ENCODE results near the gene HECTD4.
A peak's percentile ranks its signal among the peaks of the same experiment; 100 is the strongest.

HECTD4 gene

DNA sequence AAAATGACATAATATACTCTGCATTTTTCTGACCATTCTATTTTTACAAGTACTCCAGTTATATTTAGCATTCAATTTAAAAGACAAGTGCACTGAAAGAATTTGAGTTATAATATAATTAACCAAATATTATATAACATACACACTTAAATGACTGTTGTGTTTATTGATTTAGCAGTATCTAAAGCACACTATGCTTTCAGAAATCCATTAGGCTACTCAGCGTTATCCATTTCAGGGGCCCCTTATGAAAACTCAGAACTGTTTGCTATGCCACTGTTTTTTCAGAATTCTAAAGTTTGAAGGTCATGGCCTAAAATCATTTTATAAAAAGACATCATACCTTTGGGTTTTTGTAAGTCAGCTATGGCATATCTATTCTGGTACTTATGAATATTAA lies 57.1 kb downstream of the HECTD4 start:
- no peak overlapping the region for H3K27ac Mint-ChIP-seq
- TF ChIP-seq, protein P1, sequence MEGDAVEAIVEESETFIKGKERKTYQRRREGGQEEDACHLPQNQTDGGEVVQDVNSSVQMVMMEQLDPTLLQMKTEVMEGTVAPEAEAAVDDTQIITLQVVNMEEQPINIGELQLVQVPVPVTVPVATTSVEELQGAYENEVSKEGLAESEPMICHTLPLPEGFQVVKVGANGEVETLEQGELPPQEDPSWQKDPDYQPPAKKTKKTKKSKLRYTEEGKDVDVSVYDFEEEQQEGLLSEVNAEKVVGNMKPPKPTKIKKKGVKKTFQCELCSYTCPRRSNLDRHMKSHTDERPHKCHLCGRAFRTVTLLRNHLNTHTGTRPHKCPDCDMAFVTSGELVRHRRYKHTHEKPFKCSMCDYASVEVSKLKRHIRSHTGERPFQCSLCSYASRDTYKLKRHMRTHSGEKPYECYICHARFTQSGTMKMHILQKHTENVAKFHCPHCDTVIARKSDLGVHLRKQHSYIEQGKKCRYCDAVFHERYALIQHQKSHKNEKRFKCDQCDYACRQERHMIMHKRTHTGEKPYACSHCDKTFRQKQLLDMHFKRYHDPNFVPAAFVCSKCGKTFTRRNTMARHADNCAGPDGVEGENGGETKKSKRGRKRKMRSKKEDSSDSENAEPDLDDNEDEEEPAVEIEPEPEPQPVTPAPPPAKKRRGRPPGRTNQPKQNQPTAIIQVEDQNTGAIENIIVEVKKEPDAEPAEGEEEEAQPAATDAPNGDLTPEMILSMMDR (IDR thresholded peaks at IDR 0.05; ENCODE audit: unreplicated experiment in 3 of 3) = no peak

DNA sequence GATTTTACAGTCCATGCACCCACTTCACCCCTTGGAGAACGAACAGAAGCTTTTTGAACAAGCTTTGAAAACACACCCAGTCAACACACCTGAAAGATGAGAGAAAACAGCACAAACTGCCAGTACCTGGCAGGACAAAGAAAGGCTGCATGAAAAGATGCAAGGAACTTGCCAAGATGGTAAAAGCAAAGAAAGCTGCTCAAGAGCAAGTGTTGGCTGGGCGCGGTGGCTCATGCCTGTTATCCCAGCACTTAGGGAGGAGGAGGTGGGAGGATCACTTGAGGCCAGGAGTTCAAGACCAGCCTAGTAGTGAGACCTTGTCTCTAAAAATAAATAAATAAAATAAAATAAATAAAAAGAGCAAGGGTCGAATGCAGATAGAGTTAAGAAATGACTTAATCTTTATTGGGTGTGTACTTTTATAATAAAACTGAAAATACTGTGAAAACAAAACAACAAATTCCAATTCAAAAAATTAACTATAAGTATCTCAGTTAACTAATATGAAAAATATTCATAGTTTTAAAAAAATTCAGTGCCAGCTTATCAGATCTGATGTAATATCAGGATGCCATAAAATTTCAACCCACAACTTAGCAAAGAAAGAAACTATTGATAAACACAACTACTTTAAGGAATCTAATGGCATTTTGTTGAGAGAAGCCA lies 59.2 kb downstream of the HECTD4 start:
- TF ChIP-seq, protein P1 (IDR thresholded peaks at IDR 0.05; ENCODE audit: unreplicated experiment in 3 of 3) = no peak
- Mint-ChIP-seq H3K4me3 (no peak overlapping the region), H3K4me1 (peaks cover 34% of the 10 kb centered on the region), H3K36me3 (ENCODE audit: low read depth) (peaks cover 7% of the 10 kb centered on the region), H3K9me3 (no peaks in the 10 kb centered on the region), H3K27me3 (ENCODE audit: low read depth) (no peaks in the 10 kb centered on the region), H3K27ac (no peak overlapping the region)

More for the DNA sequence above, 57.1 kb downstream of the HECTD4 start:
- Mint-ChIP-seq H3K4me1 (peaks cover 44% of the 10 kb centered on the region), H3K4me3 (no peak overlapping the region), H3K36me3 (ENCODE audit: low read depth) (no peaks in the 10 kb centered on the region), H3K9me3 (no peaks in the 10 kb centered on the region), H3K27me3 (ENCODE audit: low read depth) (no peaks in the 10 kb centered on the region)

DNA sequence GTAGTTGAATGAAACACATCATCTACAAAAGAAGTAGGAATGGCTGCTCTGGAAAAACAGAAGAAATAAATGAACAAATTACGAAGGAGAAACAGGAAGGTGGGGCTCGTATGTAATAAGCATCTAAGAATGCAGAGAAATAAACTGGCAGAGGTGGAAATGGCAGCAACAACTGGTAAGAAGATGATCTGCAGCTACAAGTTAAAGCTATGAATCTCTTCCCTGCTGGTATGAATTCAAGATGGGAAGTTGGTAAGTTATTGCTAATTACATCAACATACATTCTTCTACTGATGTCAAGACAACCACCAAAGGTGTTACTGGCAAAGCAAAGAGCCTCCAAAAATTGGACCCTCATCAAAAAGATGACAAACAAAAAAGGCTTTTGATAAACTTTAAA lies 59.8 kb downstream of the HECTD4 start:
- Mint-ChIP-seq H3K27me3 (ENCODE audit: low read depth) (no peaks in the 10 kb centered on the region), H3K27ac (no peak overlapping the region)

DNA sequence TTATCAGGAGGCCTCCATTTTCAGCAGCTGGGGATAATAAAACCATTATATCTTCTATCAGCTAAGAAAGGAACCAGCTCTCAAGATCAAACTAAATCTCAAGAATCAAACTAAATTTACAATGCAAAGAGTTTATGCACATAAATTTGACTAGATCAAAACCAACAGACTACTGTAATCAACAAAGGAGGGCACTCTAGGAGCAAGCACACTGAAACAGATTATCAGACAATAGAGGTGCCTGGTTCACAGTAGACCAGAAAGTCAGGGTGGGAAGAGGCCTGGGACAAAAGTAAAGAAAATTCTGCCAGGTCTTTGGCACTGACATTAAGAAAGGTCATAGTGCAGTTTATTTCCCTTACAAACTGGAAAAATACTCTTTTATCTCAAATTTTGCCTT lies 61.0 kb downstream of the HECTD4 start:
- H3K4me3 Mint-ChIP-seq = no peak overlapping the region

More for the DNA sequence above, 59.8 kb downstream of the HECTD4 start:
- no peaks in the 10 kb centered on the region for H3K9me3 Mint-ChIP-seq
- TF ChIP-seq, protein P1 (IDR thresholded peaks at IDR 0.05; ENCODE audit: unreplicated experiment in 3 of 3) = no peak
- H3K36me3 Mint-ChIP-seq (ENCODE audit: low read depth) = peaks cover 7% of the 10 kb centered on the region
- H3K4me1 Mint-ChIP-seq = peaks cover 30% of the 10 kb centered on the region
- no peak overlapping the region for H3K4me3 Mint-ChIP-seq

DNA sequence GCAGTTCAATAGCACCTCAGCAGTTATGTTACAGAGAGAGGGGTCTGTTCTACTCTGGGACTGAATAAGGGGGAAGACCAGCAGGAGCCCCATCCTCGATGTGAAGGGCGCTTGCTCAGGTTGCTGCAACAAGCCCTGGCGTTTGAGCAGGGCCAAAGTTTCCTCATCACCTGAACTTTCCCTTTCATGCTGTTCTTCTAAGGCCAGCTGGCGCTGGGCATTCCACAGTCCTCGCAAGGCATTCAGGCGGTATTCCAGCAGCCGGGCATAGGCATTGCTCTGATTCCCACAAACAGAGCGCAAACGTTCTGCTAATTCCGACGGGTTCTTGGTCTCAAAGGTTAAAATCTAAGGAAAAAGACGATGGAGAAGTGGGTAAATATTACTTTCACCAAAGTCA lies 62.8 kb downstream of the HECTD4 start:
- Mint-ChIP-seq H3K36me3 (ENCODE audit: low read depth) (peaks cover 21% of the 10 kb centered on the region), H3K4me1 (peaks cover 36% of the 10 kb centered on the region), H3K27me3 (ENCODE audit: low read depth) (no peaks in the 10 kb centered on the region), H3K9me3 (no peaks in the 10 kb centered on the region), H3K27ac (no peak overlapping the region), H3K4me3 (no peak overlapping the region)
- TF ChIP-seq, protein P1 (IDR thresholded peaks at IDR 0.05; ENCODE audit: unreplicated experiment in 3 of 3) = no peak

More for the DNA sequence above, 61.0 kb downstream of the HECTD4 start:
- peaks cover 14% of the 10 kb centered on the region for H3K36me3 Mint-ChIP-seq (ENCODE audit: low read depth)
- TF ChIP-seq, protein P1 (IDR thresholded peaks at IDR 0.05; ENCODE audit: unreplicated experiment in 3 of 3) = no peak
- peaks cover 35% of the 10 kb centered on the region for H3K4me1 Mint-ChIP-seq
- H3K27me3 Mint-ChIP-seq (ENCODE audit: low read depth) = no peaks in the 10 kb centered on the region
- H3K9me3 Mint-ChIP-seq = no peaks in the 10 kb centered on the region
- H3K27ac Mint-ChIP-seq = no peak overlapping the region

DNA sequence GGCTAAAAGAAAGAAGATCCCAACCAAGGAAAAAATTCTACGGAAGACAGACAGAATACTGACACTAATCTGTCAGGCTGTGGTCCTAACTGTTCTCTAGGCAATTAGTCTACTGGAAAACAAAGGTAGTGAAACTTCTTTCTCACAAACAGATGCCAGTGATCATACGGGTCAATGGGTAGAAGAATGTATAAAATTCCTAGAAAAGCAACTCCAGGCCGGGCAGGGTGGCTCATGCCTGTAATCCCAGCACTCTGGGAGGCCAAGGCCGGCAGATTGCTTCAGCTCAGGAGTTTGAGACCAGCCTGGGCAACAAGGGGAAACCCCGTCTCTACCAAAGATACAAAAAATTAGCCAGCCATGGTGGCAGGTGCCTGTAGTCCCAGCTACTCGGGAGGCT lies 64.8 kb downstream of the HECTD4 start:
- Mint-ChIP-seq H3K27me3 (ENCODE audit: low read depth) (no peaks in the 10 kb centered on the region), H3K4me3 (no peak overlapping the region), H3K9me3 (no peaks in the 10 kb centered on the region), H3K36me3 (ENCODE audit: low read depth) (peaks cover 27% of the 10 kb centered on the region), H3K27ac (peak overlapping the region in 2 of 3 experiments; percentile 33 to 56), H3K4me1 (peaks cover 32% of the 10 kb centered on the region)
- TF ChIP-seq, protein P1 (IDR thresholded peaks at IDR 0.05; ENCODE audit: unreplicated experiment in 3 of 3) = no peak

Data from nephron (organoid).